ENCODE results near the gene LUC7L3. TPM values are rescaled to one million over a fixed set of nuclear protein-coding genes. Genes with fewer than 3 reads are reported as not detected.

Gene LUC7L3
- total and polyA plus RNA-seq, 8 donors, result 63.4 to 1,211 (median 208) TPM

- no peak for DNase-seq
- H3K9me3 ChIP-seq, result no peaks in the 10 kb centered on the region
- peaks cover 12 to 38% (median 29%) of the 10 kb centered on the region in 4 donors for H3K4me1 ChIP-seq
- no peak for TF ChIP-seq CTCF (IDR thresholded peaks at IDR 0.05)
- TF ChIP-seq POLR2A (IDR thresholded peaks at IDR 0.05), result no peak
- TF ChIP-seq EP300 (IDR thresholded peaks at IDR 0.05), result no peak
- no peak for TF ChIP-seq POLR2AphosphoS5 (IDR thresholded peaks at IDR 0.05)
- no peaks in the 10 kb centered on the region for H3K27me3 ChIP-seq
- no peaks in the 10 kb centered on the region for H3K36me3 ChIP-seq
- H3K27ac ChIP-seq, result no peak overlapping the region
- intact Hi-C loops (cut with DNase I; ENCODE audit: low total_unique reads), result no loop called here
- no peak overlapping the region for H3K4me3 ChIP-seq
- 85 to 93% (median 89%) methylated on average over 4 of the region's 4 CpGs for WGBS, 5 donors
Measured at GRCh38 chr17:50710650-50711049, 8.8 kb upstream of the LUC7L3 start.

- no peak overlapping the region for H3K4me3 ChIP-seq
- WGBS, 5 donors, result 88 to 95% (median 92%) methylated on average over 9 of the region's 9 CpGs
- H3K9me3 ChIP-seq, result no peaks in the 10 kb centered on the region
- H3K4me1 ChIP-seq, result peaks cover 12 to 23% (median 15%) of the 10 kb centered on the region in 4 donors
- intact Hi-C loops (cut with DNase I; ENCODE audit: low total_unique reads), result no loop called here
- H3K27me3 ChIP-seq, result no peaks in the 10 kb centered on the region
- no peaks in the 10 kb centered on the region for H3K36me3 ChIP-seq
- no peak for TF ChIP-seq CTCF (IDR thresholded peaks at IDR 0.05)
- no peak for TF ChIP-seq EP300 (IDR thresholded peaks at IDR 0.05)
- no peak for TF ChIP-seq POLR2AphosphoS5 (IDR thresholded peaks at IDR 0.05)
- TF ChIP-seq POLR2A (IDR thresholded peaks at IDR 0.05), result no peak
- no peak for DNase-seq
- no peak overlapping the region for H3K27ac ChIP-seq
Measured at GRCh38 chr17:50712641-50713040, 6.8 kb upstream of the LUC7L3 start.

- TF ChIP-seq CTCF (IDR thresholded peaks at IDR 0.05), result no peak
- no peak for TF ChIP-seq POLR2AphosphoS5 (IDR thresholded peaks at IDR 0.05)
- TF ChIP-seq POLR2A (IDR thresholded peaks at IDR 0.05), result no peak
- TF ChIP-seq EP300 (IDR thresholded peaks at IDR 0.05), result no peak
- no peak for DNase-seq
- WGBS, 5 donors, result 81 to 97% (median 92%) methylated on average over 3 of the region's 3 CpGs
- intact Hi-C loops (cut with DNase I; ENCODE audit: low total_unique reads), result no loop called here
- H3K27me3 ChIP-seq, result no peaks in the 10 kb centered on the region
- H3K9me3 ChIP-seq, result no peaks in the 10 kb centered on the region
- no peaks in the 10 kb centered on the region for H3K36me3 ChIP-seq
- H3K27ac ChIP-seq, result no peak overlapping the region
- peaks cover 0 to 6% (median 5%) of the 10 kb centered on the region in 4 donors for H3K4me1 ChIP-seq
- no peak overlapping the region for H3K4me3 ChIP-seq
Measured at GRCh38 chr17:50715471-50715870, 3.9 kb upstream of the LUC7L3 start.

GRCh38 chr17:50719924-50720794, 756 bp downstream of the LUC7L3 start:
- TF ChIP-seq EP300 (IDR thresholded peaks at IDR 0.05), result no peak
- no peaks in the 10 kb centered on the region for H3K9me3 ChIP-seq
- no peak for DNase-seq
- H3K36me3 ChIP-seq, result no peaks in the 10 kb centered on the region
- no peaks in the 10 kb centered on the region for H3K27me3 ChIP-seq
- WGBS, 5 donors, result 0 to 1% (median 0%) methylated on average over 20 to 25 of the region's 25 CpGs
- peaks cover 38 to 53% (median 50%) of the 10 kb centered on the region in 4 donors for H3K4me1 ChIP-seq
- intact Hi-C loops (cut with DNase I; ENCODE audit: low total_unique reads), result no loop called here
- peak overlapping the region; percentile 68 to 92 (median 76) for H3K4me3 ChIP-seq
- peak overlapping the region; percentile 88 to 100 (median 99) for H3K27ac ChIP-seq

All from stomach (tissue), 9 donors.